Measurements from ENCODE around the gene PTPN20.
"Not testable (repeated sequence)": the region's sequence is repeated elsewhere in the genome, so short reads cannot be mapped to it uniquely, and the experiment has no call there.

DNA sequence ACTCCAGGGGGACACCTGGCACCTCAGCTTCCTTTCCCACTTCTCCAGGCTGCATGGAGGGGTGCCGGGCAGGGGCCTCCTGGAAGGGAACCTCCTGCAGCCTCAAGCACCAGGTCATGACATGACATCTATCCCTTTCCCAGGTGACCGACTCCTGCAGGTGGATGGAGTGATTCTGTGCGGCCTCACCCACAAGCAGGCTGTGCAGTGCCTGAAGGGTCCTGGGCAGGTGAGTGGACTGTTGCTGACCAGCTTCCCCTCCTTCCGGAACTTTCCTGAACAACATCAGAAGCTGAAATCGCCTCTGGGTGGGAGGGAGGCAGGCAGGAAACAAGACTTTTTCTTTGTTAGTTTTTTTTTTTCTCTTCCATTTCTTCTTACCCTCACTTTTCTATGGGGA is 34.5 kb upstream of the PTPN20 start:
- TF ChIP-seq, protein P1, sequence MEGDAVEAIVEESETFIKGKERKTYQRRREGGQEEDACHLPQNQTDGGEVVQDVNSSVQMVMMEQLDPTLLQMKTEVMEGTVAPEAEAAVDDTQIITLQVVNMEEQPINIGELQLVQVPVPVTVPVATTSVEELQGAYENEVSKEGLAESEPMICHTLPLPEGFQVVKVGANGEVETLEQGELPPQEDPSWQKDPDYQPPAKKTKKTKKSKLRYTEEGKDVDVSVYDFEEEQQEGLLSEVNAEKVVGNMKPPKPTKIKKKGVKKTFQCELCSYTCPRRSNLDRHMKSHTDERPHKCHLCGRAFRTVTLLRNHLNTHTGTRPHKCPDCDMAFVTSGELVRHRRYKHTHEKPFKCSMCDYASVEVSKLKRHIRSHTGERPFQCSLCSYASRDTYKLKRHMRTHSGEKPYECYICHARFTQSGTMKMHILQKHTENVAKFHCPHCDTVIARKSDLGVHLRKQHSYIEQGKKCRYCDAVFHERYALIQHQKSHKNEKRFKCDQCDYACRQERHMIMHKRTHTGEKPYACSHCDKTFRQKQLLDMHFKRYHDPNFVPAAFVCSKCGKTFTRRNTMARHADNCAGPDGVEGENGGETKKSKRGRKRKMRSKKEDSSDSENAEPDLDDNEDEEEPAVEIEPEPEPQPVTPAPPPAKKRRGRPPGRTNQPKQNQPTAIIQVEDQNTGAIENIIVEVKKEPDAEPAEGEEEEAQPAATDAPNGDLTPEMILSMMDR (IDR thresholded peaks at IDR 0.05; ENCODE audit: low read depth, low read length, poor library complexity, severe bottlenecking), result not testable (repeated sequence)
- not testable (repeated sequence) for TF ChIP-seq EZH2phosphoT487 (IDR thresholded peaks at IDR 0.05; ENCODE audit: borderline replicate concordance, low read length)
